Spleen (tissue), 7 donors: Measurements from ENCODE around the gene NEO1.

Source experiments
- CTCF ChIP-seq, 11 experiments: fragments of 200-600 bp in 7 of 11; fragments of 450-650 bp in 4 of 11; sonication (generic) in 4 of 11; IDR thresholded peaks in 8 of 11; conservative IDR thresholded peaks in 3 of 11; 1 replicate in 7 of 11; 2 replicates in 4 of 11; pipeline versions ENCODE4 v1.4.0 to v1.8.0; 2016 to 2021; ENCODE audit warnings: antibody characterized with exemption in 11 of 11, inconsistent platforms in 4 of 11, mild to moderate bottlenecking in 1 of 11
- POLR2A ChIP-seq, 3 donors: fragments of 450-650 bp; IDR thresholded peaks; one replicate each; pipeline ENCODE4 v1.5.1; 2017; ENCODE audit warnings: antibody characterized with exemption in 3 of 3, mild to moderate bottlenecking in 1 of 3
- donor health status: DM: no; HTN: no; CAD: no; lungs with moderate emphysema.
- donor health status: DM: no; HTN: no; CAD: no.
- donor health status: DM: no; HTN: no; CAD: no.

GRCh38 chr15:73168487-73168886 is 116.2 kb downstream of the NEO1 start:
- no peak for TF ChIP-seq CTCF (IDR thresholded peaks at IDR 0.05 in 8 of 11, conservative IDR thresholded peaks at IDR 0.05 in 3 of 11)
- no peak for TF ChIP-seq POLR2A (IDR thresholded peaks at IDR 0.05)
